ENCODE measurements around the gene CIT.
"Not testable (repeated sequence)": the region's sequence is repeated elsewhere in the genome, so short reads cannot be mapped to it uniquely, and the experiment has no call there.

CIT gene, protein sequence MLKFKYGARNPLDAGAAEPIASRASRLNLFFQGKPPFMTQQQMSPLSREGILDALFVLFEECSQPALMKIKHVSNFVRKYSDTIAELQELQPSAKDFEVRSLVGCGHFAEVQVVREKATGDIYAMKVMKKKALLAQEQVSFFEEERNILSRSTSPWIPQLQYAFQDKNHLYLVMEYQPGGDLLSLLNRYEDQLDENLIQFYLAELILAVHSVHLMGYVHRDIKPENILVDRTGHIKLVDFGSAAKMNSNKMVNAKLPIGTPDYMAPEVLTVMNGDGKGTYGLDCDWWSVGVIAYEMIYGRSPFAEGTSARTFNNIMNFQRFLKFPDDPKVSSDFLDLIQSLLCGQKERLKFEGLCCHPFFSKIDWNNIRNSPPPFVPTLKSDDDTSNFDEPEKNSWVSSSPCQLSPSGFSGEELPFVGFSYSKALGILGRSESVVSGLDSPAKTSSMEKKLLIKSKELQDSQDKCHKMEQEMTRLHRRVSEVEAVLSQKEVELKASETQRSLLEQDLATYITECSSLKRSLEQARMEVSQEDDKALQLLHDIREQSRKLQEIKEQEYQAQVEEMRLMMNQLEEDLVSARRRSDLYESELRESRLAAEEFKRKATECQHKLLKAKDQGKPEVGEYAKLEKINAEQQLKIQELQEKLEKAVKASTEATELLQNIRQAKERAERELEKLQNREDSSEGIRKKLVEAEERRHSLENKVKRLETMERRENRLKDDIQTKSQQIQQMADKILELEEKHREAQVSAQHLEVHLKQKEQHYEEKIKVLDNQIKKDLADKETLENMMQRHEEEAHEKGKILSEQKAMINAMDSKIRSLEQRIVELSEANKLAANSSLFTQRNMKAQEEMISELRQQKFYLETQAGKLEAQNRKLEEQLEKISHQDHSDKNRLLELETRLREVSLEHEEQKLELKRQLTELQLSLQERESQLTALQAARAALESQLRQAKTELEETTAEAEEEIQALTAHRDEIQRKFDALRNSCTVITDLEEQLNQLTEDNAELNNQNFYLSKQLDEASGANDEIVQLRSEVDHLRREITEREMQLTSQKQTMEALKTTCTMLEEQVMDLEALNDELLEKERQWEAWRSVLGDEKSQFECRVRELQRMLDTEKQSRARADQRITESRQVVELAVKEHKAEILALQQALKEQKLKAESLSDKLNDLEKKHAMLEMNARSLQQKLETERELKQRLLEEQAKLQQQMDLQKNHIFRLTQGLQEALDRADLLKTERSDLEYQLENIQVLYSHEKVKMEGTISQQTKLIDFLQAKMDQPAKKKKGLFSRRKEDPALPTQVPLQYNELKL (N-terminal part only)

DNA sequence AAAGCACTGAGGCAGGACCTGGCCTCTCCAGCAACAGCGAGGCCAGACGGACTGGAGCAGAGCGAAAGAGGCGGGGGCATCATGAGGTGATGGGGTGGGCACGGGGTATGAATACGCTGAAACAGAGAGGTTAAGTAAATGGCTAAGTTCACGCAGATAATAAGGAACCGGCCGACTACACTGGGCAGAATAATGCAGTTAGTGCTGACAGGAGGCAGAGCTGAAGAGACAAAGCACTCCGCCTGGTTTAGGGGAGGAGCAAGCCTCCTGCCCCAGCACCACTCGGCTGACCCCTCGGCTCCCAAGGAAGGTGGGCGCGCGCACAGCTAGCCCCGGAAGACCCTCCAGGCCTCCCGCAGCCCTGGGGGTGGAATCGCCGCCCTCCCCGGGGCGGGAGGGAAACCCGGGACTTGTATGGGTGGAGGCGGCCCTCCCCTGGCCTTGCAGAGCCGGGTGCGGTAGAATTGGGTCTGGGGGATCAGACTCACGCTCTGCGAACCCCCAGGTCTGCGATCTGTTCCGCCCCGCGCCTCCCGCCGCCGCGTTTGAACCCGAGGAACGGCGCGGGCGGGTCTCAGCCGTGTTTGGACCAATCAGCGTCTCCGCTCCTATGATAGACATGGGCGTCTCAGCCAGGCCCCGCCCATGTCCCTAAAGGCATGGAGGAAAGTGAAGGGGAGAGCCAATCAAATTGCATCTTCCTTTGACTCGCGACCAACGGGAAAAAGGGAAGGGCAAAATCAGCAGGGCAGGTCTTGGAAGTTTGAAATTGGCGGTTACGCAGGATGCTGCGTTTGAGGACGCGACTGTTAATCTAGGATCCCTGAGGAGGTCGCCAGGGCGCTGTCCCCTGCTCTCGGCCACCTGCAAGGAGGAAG, at the start of gene CIT:
Gene CIT, minus strand, starts transcription at position 560 of the 878 bp plus-strand sequence. CDS start 1,152 bp downstream, outside the sequence.
- DNase-seq (ENCODE audit: extremely low read depth in 1 of 2, low read depth in 1 of 2) = peak; percentile 64 to 84

DNA sequence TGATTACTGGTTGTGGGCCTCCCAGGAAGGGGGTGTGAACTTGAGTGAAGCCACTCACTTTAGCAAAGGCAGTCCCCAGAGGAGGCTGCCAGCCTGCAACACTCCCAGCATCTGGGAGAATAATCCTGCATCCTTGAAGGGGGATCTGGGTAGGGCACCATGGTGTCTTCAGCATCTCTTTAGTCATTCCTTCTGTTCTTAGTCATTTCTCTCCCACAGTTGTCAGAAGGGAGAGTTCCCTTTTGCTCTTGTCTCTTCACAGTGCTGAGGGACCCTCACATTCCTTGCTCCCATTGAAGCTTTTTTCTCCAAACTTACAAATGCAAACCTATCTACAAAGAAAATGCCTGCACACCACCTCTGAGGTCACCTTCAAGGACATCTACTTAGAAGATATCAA, 48.1 kb upstream of the CIT start:
- DNase-seq (ENCODE audit: extremely low read depth in 1 of 2, low read depth in 1 of 2) = no peak

DNA sequence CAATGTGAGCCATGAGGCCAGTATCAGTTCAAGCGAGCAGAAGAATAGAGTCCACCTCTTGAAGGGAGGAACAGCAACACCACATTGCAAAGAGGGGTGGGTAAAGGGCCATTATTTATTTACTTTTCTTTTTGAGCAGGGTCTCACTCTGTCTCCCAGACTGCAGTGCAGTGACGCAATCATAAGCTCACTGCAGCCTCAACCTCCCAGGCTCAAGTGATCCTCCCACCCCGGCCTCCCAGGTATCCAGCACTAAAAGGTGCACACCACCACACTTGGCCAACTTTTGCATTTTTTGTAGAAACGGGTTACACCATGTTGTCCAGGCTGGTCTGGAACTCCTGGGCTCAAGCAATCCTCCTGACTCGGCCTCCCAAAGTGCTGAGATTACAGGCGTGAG, 42.9 kb upstream of the CIT start:
- no peak for DNase-seq (ENCODE audit: extremely low read depth in 1 of 2, low read depth in 1 of 2)

DNA sequence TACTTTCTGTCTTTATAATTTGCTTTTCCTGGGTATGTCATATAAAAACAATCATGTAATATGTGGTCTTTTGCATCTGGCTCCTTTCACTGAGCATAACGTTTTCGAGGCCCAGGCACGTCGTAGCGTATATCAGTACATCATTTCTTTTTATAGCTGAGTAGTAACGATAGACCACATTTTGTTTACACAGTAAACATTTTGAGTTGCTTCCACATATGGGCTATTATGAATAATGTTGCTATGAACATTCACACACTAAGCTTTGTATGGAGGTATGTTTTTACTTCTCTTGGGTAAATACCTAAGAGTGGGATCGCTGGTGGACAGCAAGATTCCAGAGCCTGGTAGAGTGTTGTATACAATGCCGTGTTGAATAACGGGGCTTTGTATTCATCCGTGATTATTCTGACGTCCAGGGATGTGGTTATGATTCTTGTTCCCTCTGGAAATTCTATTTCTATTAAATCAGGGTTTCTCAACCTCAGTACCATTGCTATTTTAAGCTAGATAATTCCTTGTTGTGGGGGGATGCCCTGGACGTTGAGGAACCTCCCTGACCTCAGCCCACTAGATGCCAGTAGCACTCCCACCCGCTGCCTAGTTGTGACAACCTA, 38.9 kb upstream of the CIT start:
- no peak for DNase-seq (ENCODE audit: extremely low read depth in 1 of 2, low read depth in 1 of 2)

DNA sequence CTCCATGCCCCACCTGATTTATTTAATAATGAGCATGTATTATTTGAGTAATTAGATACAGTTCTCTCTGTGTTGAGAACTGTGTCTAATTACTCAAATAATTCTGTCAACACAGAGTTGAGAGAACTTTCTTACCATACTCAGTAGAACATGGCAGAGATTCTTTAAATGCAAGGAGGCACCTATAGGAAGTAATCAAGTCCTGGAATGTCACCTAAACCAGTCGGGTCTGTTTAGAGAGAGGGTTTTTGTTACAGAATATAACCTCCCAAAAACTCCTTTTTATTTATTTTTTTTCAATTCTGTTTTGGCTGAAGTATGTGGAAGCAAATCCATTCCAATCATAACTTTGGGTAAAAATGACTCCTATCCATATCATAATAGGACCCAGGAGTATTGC, 37.5 kb upstream of the CIT start:
- no peak for DNase-seq (ENCODE audit: extremely low read depth in 1 of 2, low read depth in 1 of 2)

DNA sequence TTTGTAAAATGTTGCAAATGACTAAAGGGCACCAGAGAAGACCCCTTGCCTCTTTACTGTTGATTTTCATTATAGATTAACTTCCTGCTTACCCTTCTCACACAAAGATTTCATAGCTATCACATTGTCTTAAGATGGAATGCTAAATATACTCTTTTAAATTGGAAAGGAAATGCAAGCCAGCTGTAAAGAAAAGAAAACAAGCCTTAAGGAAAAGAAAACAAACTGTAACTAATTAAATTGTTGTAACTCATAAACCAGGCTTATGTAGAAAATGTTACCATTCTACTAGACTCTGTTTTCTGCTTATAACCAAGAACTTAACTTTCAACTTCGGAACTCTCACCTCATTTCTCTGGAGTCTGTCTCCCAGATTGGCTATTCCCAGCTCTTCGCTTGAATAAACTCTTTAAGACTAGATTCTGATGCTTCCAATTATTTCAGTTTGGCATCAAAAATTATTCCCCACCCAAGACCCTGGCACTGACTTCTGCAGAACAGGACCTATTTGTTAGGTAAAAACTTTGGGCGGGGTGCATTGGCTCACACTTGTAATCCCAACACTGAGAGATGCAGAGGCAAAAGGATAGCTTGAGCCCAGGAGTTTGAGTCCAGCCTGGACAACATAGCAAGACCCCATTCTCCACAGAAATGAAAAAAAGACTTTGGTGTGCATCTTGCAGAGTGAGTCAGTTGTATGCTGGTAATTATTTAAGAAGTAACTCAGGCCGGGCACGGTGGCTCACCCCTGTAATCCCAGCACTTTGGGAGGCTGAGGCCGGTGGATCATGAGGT, 36.6 kb upstream of the CIT start:
- no peak for DNase-seq (ENCODE audit: extremely low read depth in 1 of 2, low read depth in 1 of 2)

DNA sequence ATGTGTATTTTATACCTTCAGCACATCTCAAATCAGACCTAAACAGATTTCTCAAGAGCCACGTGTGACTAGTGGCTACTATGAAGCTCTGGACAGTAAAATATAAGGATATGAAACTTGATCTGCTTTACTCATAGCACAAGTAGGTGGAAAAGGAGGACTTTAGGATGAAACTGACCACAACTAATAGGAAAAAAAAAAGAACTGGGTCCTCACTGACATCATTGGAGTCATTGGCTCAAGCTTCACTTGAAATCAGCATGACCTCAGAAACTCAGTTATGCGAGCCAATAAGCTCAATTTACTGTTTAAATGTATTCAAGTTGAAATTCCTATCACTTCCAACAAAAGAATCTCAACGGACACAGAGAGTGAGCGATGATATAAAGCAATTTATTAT, 34.1 kb upstream of the CIT start:
- no peak for DNase-seq (ENCODE audit: extremely low read depth in 1 of 2, low read depth in 1 of 2)

DNA sequence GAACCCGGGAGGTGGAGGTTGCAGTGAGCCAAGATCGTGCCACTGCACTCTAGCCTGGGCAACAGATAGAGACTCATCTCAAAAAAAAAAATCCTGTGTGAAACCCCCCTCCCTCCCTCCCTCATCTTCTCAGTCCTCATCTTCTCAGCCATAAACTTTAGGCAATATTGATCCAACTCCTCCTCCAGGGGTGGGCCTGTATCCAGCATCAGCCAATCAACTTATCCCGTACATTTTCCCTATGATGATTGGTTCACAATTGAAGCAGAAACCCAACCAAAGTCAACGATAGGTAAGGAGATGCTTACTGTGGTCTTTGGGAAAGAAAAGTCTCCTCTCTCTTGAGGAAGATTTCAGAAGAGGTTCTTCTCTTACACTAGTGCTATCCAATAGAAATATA, 33.5 kb upstream of the CIT start:
- no peak for DNase-seq (ENCODE audit: extremely low read depth in 1 of 2, low read depth in 1 of 2)

DNA sequence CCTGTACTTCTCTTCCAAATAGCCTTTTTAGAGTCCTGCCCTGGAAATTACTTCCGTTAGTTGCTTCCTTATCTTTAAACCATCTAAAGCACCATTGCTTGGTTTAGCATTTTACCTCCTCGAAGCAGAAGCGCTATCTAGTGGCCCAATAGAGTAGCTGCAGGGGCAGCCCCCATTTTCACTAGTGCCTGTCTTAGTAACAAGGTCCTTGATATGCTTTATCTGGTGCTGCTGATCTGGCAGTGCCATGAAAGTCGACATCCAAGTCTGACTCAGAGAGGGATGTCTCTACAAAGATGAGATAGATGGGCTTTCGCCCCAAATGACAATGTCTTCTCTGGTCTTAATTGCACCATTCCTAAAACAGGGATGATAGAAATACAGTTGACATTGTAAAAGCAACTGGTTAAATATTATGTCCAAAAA, 25.0 kb upstream of the CIT start:
- peak; percentile 24 to 57 for DNase-seq (ENCODE audit: extremely low read depth in 1 of 2, low read depth in 1 of 2)

DNA sequence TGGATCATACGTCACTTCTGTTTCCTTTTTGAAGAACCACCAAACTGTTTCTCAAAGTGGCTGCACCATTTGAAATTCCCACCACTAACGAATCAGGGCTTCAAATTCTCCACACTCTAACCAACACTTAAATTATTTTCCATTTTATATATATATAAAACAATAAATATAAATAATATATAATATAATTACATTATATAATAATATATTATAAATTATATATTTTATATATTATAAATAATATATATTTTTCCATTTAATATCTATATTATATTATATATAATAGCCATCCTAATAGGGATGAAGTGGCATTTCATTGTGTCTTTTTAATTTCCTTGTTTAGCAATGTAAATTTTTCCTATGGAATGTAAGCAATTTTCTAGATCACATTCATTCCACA, 24.6 kb upstream of the CIT start:
- no peak for DNase-seq (ENCODE audit: extremely low read depth in 1 of 2, low read depth in 1 of 2)

DNA sequence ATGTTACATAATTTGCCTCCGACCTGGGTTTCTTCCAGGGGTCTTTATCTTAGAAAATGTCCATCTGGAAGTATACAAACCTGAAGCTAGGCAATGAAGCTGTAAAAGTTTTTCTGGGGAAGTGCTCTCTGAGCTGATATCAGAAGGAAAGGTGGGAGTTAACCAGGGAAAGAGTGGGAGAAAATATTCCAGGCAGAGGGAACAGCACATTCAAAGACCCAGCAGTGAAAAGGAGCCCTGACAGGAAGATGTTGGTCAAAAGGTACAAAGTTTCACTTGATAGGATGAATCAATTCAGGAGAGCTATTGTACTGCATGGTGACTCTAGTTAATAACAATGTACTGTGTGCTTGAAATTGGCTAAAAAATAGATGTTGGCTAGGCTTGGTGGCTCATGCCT, 17.8 kb upstream of the CIT start:
- no peak for DNase-seq (ENCODE audit: extremely low read depth in 1 of 2, low read depth in 1 of 2)

DNA sequence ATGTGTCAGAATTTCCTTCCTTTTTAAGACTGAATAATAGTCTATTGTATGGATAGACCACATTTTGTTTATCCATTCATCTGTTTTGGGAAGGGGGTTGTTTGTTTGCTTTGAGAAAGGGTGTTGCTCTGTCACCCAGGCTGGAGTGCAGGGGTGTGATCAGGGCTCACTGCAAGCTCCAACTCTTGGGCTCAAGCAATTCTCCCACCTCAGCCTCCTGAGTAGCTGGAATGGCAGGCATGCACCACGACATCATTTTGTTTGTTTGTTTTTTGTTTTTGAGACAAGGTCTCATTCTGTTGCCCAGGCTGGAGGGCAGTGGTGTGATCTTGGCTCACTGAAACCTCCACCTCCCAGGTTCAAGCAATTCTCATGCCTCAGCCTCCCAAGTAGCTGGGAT, 15.5 kb upstream of the CIT start:
- not testable (repeated sequence) for DNase-seq (ENCODE audit: extremely low read depth in 1 of 2, low read depth in 1 of 2)

DNA sequence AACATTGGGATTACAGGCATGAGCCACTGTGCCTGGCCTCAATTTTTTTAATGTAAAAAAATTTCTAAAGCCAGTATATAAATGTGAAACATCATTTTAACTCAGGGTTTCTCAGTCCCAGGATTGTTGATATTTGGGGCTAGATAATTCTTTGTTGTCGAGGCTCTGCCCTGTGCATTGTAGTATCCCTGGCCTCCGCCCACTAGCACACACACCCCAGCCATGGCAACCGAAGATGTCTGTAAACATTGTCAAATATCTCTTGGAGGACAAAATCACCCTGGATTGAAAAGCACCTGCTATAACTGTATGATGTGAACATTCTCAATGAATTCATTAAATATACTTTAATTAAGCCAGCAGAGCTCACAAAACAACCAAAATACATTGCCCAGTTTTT, 8.4 kb upstream of the CIT start:
- no peak for DNase-seq (ENCODE audit: extremely low read depth in 1 of 2, low read depth in 1 of 2)

DNA sequence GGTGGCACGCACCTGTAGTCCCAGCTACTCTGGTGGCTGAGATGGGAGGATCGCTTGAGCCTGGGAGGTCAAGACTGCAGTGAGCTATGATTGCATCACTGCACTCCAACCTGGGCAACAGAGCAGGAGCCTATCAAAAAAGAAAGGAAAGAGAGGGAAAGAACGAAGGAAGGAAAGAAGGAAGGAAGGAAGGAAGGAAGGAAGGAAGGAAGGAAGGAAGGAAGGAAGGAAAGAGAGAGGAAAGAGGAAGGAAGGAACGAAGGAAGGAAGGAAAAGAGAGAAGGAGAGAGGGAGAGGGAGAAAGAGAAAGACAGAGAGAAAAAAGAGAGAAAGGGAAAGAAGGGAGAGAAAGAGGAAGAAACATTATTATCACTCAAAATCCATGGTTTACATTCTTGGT, 6.7 kb upstream of the CIT start:
- DNase-seq (ENCODE audit: extremely low read depth in 1 of 2, low read depth in 1 of 2) = not testable (repeated sequence)

DNA sequence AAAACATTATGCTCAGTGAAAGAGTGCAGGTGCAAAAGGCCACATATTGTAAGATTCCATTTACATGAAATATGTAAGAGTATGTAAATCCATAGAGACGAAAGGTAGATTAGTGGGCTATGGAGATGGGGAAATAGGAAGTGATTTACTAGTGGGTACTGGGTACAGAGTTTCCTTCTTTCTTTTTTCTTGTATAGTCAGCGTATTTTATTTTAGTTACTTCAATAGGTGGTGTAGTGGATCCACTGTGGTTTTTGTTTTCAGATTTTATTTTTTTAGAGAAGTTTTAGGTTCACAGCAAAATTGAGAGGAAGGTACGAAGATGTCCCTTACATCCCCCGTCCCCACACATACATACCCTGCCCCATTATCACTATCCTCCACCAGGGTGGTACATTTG, 6.1 kb upstream of the CIT start:
- no peak for DNase-seq (ENCODE audit: extremely low read depth in 1 of 2, low read depth in 1 of 2)

DNA sequence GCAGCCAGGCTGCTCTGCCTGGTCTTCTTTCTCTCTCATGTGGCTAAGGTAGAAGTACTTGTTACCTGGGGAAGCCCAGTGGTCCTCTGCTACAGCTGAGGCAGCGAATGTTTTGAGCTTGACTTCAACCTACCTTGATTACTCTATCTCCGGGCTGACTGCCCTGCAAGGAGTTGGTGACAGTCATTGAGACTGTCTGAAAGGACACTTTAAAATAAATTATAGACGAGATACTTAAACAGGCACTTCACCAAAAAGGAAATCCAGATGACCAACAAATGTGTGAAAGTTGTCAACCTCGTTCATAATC, 474 bp upstream of the CIT start:
- no peak for DNase-seq (ENCODE audit: extremely low read depth in 1 of 2, low read depth in 1 of 2)

DNA sequence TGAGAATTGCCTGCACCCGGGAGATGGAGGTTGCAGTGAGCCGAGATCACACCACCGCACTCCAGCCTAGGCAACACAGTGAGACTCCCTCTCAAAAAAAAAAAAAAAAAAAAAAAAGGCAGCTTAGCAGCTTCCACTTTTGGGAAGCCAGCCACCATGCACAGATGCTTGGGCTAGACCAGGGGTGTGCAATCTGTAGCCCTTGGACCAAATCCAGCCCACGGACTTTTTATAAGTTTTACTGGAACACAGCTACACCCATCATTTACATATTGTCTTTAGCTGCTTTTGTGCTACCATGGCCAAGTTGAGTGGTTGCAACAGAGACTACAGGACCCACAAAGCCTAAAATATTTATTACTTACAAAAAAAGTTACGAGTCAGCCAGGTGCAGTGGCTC, 6.7 kb downstream of the CIT start:
- no peak for DNase-seq (ENCODE audit: extremely low read depth in 1 of 2, low read depth in 1 of 2)

DNA sequence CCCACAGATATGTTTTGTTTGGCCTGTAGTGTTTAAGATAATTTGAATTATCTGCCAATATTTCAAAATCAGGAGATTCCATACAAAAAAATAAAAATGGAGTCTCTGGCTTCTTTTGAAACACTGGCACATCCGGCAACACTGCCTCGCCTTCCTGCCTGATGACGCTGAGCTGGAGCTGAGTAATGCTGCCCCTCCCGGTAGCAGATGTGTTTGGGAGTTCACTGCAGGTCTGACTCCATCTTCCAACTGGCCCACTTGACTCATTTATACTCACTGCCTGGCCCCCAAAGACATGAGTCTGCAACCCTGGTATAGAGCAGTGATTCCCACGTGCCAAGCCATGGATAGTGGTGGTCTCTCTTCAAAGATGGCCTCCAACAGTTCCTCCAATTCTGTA, 7.4 kb downstream of the CIT start:
- DNase-seq (ENCODE audit: extremely low read depth in 1 of 2, low read depth in 1 of 2) = no peak

DNA sequence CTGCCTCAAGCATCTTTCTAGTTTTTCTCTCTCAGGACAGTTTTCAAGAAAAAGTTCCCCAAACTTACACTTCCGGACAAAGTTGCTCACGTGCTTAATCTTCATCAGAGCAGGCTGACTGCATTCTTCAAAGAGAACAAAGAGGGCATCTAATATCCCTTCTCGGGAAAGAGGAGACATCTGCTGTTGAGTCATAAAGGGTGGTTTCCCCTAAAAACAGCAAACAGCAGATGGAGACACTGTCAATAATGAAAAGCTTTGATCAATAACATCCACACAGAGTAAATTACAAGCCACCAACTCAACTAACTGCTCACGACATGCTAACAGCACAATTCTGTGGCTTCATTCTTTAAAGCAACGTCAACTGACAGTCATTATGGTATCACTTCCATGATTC, 8.1 kb downstream of the CIT start:
- DNase-seq (ENCODE audit: extremely low read depth in 1 of 2, low read depth in 1 of 2) = no peak
